Stimulated activated CD4-positive, alpha-beta T cell treated with anti-CD3 and anti-CD28 coated beads, Interleukin-15, amount 100 ng/mL, for 1 hour (primary cell): ENCODE data around the gene PNKD.

Source experiments
- DNase-seq, 2 donors: peaks; one replicate each; pipeline ENCODE4 v3.0.0-alpha.2; 2020; ENCODE audit warnings: low read depth in 1 of 2, low spot score in 1 of 2

PNKD gene

DNA sequence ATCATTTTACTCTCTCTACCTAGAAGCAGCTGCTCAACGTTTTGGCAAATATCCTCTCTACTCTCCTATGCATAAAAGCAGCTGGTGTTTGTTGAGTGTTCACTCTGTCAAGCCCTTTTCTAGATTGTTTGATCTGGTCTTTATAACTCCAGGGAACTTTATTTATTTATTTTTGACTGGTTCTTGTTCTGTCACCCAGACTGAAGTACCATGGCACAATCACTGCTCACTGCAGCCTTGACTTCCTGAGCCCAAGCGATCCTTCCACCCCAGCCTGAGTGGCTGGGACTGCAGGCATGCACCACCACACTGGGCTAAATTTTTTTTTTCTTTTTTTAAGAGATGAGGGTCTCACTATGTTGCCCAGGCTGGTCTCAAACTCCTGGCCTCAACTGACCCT, 99.0 kb downstream of the PNKD start:
- no peak for DNase-seq

DNA sequence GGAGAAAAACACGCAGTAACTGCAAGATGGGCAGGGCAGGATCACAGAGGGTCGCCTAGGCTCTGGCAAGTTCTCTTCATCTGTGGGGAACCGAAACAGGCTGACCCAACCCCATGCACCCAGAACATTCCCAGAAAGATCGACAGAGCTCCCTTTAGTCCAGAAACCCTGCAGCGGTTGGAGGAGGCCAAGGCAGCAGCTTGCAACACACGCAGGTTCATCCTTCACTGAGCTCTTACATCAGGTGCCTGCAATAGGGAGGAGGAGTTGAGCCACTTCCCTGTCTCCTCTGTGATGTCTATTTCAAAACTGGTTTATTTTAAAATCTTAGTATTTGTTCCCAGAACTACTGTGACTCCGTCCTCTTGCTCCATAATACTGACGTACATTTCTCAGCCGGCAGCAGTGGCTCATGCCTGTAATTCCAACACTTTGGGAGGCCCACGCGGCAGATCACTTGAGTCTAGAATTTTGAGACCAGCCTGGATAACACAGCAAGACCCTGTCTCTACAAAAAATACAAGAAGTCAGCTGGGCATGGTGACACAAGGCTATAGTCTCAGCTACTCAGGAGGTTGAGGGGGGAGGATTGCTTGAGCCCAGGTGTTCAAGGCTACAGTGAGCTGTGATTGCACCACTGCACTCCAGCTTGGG, 100.2 kb downstream of the PNKD start:
- DNase-seq, result no peak

DNA sequence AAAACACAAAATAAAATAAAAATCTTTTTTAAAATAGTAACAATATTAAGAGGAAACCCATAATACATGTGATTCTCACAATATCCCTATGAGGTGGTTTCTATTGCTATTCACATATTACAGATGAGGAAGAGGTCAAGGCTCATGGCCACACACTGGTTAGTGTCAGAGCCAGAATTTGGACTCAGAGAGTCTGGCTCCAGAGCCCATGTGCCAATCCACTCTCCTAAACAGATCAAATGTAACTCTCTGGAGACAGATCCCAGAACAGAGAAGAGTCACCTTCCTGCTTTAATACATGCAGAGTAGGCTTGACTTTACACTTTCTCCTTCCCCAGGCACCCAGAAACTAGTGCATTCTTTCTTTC, 101.6 kb downstream of the PNKD start:
- DNase-seq, result no peak

DNA sequence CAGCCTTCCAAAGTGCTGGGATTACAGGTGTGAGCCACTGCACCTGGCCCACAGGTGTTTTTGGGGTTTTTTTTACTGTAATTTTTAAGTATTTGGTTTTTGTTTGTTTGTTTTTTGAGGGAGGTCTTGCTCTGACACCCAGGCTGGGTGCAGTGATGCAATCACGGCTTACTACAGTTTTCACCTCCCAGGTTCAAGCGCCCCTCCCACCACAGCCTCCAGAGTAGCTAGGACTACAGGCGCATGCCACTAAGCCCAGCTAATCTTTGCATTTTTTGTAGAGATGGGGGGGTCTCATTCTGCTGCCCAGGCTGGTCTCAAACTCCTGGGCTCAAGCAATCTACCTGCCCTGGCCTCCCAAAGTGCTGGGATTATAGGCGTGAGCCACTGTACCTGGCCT, 104.5 kb downstream of the PNKD start:
- no peak for DNase-seq

DNA sequence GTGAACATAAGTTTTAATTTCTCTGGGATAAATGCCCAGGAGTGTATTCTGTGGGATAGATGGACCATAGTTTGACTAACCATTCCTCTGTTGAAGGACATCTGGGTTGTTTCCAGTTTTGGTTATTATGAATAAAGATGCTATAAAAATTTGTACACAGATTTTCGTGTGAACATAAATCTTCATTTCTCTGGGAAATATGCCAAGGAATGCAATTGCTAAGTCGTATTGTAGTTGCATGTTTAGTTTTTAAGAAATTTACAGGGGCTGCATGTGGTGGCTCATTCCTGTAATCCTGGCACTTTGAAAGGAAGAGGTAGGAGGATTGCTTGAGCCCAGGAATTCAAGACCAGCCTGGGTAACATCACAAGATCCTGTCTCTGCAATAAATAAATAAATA, 104.9 kb downstream of the PNKD start:
- DNase-seq, result no peak

DNA sequence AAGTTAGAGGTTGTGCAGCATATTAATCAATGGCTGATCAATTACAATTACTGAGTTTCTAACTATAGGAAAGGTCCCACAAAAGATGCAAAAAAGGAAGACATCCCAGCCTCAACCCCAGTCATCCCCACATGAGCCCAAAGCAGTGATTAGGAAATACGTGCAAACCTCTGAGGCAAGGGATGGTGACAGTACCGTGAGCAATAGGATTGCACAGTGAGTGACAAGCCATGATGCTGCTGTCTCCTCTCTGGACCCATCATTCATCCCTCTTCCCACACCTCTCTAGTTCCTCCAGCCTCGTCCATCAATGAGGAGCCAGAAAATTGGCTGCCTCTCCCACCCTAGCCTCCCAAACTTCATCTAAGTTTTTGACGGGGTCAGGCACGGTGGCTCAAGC, 107.7 kb downstream of the PNKD start:
- no peak for DNase-seq

DNA sequence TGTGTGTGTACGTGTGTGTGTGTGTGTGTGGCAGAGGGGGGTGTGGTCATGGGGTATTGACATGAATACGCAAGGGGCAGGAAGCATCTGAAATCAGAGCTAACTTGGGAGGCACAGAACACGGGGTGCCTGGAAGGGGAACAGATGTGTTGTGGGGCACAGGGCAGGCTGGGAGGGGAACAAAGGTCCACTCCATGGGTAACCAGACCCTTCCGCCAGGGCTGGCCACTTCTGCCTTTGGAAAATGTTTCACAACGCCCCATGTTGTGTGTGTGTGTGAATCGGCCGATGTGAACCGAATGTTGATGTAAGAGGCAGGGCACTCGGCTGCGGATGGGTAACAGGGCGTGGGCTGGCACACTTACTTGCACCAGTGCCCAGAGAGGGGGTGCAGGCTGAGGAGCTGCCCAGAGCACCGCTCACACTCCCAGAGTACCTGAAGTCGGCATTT, 111.6 kb downstream of the PNKD start, which contains the start of gene SLC11A1:
SLC11A1 (plus strand) TSS at position 358 of the 451 bp plus-strand sequence. CDS start 96 bp downstream, outside the sequence.
- DNase-seq, result no peak

DNA sequence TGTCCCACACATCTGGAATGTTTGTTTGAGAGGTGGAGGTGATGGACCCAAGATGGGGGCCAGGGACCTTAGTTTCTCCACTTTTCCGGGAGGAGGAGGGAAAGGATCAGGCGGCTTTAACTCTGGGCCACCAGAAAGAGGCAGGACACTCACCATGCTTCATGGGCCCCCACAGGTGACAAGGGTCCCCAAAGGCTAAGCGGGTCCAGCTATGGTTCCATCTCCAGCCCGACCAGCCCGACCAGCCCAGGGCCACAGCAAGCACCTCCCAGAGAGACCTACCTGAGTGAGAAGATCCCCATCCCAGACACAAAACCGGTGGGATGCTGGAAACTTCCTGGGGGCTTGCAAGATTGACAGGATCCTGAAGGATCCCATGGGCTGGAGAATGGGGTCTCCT, 112.5 kb downstream of the PNKD start:
- no peak for DNase-seq

DNA sequence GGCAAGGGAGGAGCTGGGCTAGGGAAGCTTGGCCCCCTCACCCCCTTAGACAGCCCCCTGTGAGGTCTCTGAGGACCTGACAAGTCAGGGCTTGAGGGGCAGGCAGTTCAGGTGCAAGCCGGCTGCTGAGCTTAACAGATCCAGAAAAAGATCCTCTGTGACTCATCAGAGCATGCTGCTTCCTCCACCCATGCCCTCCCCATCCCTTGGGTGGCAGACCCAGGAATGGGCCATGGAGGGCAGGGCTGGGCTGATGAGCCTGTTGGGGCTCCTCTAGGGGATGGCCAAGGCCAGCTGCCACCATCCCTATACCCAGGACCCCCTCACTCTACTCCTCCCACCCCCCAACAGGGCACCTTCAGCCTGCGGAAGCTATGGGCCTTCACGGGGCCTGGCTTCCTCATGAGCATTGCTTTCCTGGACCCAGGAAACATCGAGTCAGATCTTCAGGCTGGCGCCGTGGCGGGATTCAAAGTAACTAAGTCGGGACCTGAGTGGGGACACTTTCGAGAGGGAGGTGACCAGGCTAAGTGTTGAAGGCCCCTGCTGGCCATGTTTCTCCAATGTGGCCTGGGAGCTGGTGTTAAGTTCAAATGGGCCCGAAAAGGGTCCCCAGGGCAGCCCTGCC, 113.7 kb downstream of the PNKD start:
- DNase-seq, result no peak

DNA sequence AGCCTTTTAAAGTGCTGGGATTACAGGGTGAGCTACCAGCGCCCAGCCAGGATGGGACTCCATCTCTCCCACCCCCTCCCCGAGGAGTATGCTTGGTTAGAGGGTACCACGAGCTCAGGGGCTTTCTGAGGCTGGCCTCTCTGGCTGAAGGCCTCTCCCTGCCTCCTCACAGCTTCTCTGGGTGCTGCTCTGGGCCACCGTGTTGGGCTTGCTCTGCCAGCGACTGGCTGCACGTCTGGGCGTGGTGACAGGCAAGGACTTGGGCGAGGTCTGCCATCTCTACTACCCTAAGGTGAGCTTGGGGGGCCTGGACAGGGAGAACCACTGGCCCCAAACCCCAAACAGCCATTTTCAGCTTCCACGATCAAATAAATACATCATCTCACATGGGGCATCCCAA, 114.7 kb downstream of the PNKD start:
- DNase-seq, result no peak

DNA sequence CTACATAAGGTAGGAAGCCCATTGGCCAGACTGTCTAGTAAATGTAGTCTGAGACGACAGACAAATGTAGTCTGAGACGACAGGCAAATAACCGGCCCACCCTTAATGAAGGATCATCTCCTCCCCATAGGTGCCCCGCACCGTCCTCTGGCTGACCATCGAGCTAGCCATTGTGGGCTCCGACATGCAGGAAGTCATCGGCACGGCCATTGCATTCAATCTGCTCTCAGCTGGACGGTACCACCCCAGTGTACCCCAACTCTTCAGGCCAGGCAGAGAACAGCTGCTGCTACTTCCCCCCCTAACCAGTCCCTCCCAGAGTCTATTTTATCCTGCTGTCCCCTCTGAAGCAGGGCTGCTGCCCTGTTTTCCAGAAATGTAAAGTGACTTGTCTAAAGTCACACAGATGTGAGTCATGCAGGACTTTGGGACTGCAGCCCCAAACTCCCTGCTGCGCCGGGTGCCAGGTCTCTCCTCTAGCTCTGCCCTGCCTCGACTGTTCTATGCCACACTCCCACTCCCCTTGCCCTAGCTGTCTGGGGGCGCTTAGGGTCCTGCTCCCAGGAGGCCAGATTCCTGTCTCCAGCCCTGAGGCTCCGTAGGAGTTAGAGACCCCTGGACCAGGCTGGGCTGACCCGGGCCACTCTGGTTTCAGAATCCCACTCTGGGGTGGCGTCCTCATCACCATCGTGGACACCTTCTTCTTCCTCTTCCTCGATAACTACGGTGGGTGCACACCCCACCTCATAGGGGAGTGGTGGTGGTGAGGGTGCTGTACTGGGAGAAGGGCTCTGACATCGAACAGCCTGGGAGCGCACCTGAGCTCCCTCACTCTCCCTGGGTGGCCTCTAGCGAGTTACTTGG, 116.4 kb downstream of the PNKD start:
- no peak for DNase-seq

DNA sequence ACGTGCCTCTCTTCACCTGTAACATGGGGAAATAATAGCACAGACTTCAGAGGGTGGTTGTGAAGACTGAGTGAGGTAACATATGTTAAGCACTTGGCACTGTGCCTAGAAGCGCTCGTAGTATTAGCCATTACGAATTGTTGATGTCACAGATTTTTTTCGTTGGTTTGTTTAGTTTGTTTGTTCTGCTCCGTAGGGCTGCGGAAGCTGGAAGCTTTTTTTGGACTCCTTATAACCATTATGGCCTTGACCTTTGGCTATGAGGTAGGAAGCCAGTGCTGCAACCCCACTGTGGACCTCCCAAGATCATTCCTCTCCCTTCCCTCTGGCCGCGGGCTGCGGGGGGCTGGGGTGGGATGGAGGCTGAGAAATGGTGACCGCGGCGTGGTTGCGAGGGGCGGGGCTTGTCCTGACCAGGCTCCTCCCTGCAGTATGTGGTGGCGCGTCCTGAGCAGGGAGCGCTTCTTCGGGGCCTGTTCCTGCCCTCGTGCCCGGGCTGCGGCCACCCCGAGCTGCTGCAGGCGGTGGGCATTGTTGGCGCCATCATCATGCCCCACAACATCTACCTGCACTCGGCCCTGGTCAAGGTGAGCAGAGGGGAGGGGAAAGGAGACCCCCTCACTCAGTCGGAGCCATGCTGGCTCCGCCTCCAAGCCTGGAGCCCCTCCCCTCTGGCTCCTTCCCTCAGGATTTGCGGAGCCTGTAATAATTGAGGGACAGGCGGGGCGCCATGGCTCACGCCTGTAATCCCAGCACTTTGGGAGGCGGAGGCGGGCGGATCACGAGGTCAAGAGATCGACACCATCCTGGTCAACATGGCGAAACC, 117.3 kb downstream of the PNKD start:
- no peak for DNase-seq

DNA sequence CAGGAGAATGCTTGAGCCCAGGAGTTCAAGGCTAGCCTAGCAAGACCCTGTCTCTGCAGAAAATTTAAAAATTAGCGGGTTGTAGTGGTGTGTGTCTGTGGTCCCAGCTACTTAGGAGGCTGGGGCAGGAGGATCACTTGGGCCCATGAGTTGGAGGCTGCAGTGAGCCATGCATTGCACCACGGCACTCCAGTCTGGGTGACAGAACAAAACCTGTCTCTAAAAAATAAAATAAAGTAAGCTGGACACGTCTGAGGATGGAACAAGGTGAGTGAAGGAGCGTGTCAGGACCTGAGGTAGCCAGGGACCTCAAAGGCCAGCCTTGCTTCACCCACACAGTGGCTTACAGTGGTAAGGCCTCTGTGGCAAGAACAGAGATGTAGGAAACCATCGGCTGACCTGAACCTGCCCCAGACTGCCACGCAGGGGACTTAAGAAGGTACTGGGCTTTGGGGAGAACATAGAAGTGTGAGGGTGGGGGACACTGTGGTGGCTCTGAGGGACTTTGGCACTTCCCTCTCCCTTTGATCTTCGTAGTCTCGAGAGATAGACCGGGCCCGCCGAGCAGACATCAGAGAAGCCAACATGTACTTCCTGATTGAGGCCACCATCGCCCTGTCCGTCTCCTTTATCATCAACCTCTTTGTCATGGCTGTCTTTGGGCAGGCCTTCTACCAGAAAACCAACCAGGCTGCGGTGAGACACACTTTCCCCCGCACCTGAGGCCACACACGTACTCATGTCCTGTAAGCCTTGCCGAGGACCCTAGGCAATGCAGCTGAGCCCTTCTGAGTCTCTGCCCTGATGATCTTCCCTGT, 119.2 kb downstream of the PNKD start:
- DNase-seq, result no peak

DNA sequence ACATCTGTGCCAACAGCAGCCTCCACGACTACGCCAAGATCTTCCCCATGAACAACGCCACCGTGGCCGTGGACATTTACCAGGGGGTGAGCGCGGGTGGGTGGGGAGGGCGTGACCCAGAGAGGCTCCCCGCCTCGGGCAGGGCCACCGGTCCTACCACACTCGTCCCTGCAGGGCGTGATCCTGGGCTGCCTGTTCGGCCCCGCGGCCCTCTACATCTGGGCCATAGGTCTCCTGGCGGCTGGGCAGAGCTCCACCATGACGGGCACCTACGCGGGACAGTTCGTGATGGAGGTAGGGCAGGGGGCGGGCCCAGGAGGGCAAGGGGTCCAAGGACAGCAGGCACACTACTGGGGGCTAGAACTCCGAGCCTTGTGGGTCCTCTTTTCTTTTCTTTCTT, 120.9 kb downstream of the PNKD start:
- no peak for DNase-seq

DNA sequence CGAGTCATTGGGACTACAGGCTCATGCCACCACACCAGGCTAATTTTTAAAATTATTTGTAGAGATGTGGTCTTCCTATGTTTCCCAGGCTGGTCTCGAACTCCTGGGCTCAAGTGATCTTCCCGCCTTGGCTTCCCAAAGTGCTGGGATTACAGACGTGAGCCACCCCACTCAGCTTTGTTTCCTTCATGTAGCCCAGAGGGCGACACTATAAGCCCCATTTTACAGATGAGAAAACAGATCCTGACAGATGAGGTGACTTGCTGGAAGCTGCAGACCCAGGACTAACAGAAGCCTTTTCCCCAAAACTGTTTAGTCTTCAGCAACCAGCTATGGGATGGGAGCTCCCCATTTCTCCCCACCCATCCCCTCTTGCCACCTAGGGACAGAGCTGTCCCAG, 122.1 kb downstream of the PNKD start:
- no peak for DNase-seq

DNA sequence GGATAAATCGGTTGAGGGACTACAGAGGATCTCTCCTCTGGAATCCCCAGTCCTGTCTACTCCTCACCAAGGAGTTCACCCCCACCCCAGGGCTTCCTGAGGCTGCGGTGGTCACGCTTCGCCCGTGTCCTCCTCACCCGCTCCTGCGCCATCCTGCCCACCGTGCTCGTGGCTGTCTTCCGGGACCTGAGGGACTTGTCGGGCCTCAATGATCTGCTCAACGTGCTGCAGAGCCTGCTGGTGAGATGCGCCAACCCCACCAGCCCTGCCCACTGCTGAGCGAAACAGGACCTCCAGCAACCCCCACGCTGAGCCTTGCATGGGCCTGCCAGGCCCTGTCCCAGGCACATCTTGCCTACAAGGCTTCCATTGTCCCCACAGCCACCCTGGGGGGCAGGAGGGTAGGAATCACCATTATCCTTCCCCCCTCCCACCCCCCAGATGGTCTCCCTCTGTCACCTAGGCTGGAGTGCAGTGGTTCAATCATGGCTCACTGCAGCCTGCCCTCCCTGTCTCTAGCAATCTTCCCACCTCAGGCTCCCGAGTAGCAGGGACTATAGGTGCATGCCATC, 122.7 kb downstream of the PNKD start:
- DNase-seq, result no peak

DNA sequence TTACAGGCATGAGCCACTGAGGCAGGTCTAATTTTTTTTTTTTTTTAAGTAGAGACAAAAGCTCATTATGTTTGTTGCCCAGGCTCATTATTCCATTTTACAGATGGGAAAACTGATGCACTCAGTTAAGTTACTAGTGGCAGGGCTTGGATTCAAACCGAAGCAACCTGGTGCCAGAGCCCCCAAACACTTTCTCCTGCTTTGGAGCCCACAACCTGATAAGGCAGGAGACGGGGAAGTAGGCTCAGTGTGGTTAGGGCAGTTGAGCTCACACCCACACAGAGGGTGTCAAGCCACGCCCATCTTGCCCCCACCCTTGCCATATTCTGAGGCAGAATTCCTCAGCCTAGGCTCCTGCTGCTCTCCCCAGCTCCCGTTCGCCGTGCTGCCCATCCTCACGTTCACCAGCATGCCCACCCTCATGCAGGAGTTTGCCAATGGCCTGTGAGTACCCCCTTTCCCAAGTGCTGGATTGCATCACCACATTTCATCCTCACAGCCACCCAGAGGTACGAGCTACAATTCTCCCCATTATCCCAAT, 123.5 kb downstream of the PNKD start:
- DNase-seq, result no peak

DNA sequence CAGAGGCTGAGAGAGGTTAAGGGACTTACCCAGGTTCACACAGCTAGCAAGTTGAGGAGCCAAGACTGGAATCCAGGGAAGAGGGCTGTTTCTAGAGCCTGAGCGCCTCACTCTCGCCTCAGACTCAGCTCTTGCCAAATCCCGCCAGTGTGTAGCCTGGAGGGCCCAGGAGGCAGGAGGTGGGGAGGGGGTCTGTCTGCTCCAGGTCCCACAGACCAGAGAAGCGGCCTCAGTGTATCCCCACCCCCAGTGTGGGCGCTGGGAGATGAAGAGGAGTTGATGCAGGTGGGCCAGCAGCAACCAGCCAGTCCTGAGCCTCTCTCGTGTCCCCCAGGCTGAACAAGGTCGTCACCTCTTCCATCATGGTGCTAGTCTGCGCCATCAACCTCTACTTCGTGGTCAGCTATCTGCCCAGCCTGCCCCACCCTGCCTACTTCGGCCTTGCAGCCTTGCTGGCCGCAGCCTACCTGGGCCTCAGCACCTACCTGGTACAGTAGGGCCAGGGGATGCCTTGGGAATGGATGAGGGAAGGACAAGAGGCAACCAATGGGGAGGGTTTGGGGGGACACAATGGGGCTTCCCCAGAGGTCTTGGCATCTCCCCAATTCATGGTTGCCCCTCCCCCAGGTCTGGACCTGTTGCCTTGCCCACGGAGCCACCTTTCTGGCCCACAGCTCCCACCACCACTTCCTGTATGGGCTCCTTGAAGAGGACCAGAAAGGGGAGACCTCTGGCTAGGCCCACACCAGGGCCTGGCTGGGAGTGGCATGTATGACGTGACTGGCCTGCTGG, 124.2 kb downstream of the PNKD start:
- no peak for DNase-seq

DNA sequence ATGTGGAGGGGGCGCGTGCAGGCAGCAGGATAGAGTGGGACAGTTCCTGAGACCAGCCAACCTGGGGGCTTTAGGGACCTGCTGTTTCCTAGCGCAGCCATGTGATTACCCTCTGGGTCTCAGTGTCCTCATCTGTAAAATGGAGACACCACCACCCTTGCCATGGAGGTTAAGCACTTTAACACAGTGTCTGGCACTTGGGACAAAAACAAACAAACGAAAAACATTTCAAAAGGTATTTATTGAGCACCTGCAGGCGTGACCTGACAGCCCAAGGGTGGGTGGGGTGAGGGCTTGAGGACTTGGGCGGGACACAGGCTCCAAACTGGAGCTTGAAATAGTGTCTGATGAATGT, 124.7 kb downstream of the PNKD start:
- DNase-seq, result no peak
